ENCODE results near the gene OR7C2. TPM values are rescaled to one million over a fixed set of nuclear protein-coding genes. Genes with fewer than 3 reads are reported as not detected.

OR7C2 gene
- total RNA-seq, 4 donors from 2014 or later, result not detected

- WGBS, result 82% methylated on average over 5 of the region's 5 CpGs
- no peak for DNase-seq (ENCODE audit: low spot score in 2 of 2)
- no peak for TF ChIP-seq CTCF (IDR thresholded peaks at IDR 0.05)
- no peak for TF ChIP-seq POLR2AphosphoS5 (IDR thresholded peaks at IDR 0.05)
- no peak for TF ChIP-seq EP300 (IDR thresholded peaks at IDR 0.05)
- no peak for TF ChIP-seq POLR2A (IDR thresholded peaks at IDR 0.05)
- Histone ChIP-seq H3K4me3 (no peak overlapping the region), H3K9me3 (no peaks in the 10 kb centered on the region), H3K36me3 (no peaks in the 10 kb centered on the region), H3K27ac (no peak overlapping the region), H3K4me1 (peaks cover 9% of the 10 kb centered on the region), H3K27me3 (peaks cover 58% of the 10 kb centered on the region)
These were observed 35.8 kb downstream of the OR7C2 start for GRCh38 chr19:14977128-14977527.

- TF ChIP-seq EP300 (IDR thresholded peaks at IDR 0.05) (no peak), POLR2A (IDR thresholded peaks at IDR 0.05) (no peak), CTCF (IDR thresholded peaks at IDR 0.05) (no peak), POLR2AphosphoS5 (IDR thresholded peaks at IDR 0.05) (no peak)
- Histone ChIP-seq H3K4me3 (no peak overlapping the region), H3K27me3 (peaks cover 60% of the 10 kb centered on the region), H3K4me1 (peaks cover 9% of the 10 kb centered on the region), H3K27ac (no peak overlapping the region), H3K9me3 (no peaks in the 10 kb centered on the region), H3K36me3 (no peaks in the 10 kb centered on the region)
- no peak for DNase-seq (ENCODE audit: low spot score in 2 of 2)
- 57% methylated on average over 6 of the region's 6 CpGs for WGBS
These were observed 37.0 kb downstream of the OR7C2 start for GRCh38 chr19:14978161-14978776.

GRCh38 chr19:14979476-14980255 lies 38.4 kb downstream of the OR7C2 start, which contains the start of gene SLC1A6:
TSS of gene SLC1A6 (minus strand) at chr19:14979864. CDS start at chr19:14972910, 6,954 bp downstream.
- WGBS, result 3% methylated on average over 8 of the region's 84 CpGs

GRCh38 chr19:14985133-14985532 lies 43.8 kb downstream of the OR7C2 start:
- H3K36me3 ChIP-seq, result no peaks in the 10 kb centered on the region
- no peak overlapping the region for H3K4me3 ChIP-seq
- H3K9me3 ChIP-seq, result no peaks in the 10 kb centered on the region
- no peak overlapping the region for H3K27ac ChIP-seq
- no peaks in the 10 kb centered on the region for H3K4me1 ChIP-seq
- H3K27me3 ChIP-seq, result peaks cover 24% of the 10 kb centered on the region
- 61% methylated on average over 5 of the region's 5 CpGs for WGBS
- no peak for TF ChIP-seq CTCF (IDR thresholded peaks at IDR 0.05)
- no peak for TF ChIP-seq EP300 (IDR thresholded peaks at IDR 0.05)
- no peak for TF ChIP-seq POLR2AphosphoS5 (IDR thresholded peaks at IDR 0.05)
- TF ChIP-seq POLR2A (IDR thresholded peaks at IDR 0.05), result no peak
- DNase-seq (ENCODE audit: low spot score in 2 of 2), result no peak

More at GRCh38 chr19:14979476-14980255, 38.4 kb downstream of the OR7C2 start, which contains the start of gene SLC1A6:
- peaks cover 9% of the 10 kb centered on the region for H3K4me1 ChIP-seq
- no peak within 1 kb of the TSS for H3K27ac ChIP-seq
- no peak for DNase-seq (ENCODE audit: low spot score in 2 of 2)
- no peak for TF ChIP-seq EP300 (IDR thresholded peaks at IDR 0.05)
- TF ChIP-seq POLR2AphosphoS5 (IDR thresholded peaks at IDR 0.05), result no peak
- TF ChIP-seq CTCF (IDR thresholded peaks at IDR 0.05), result no peak
- TF ChIP-seq POLR2A (IDR thresholded peaks at IDR 0.05), result no peak
- peaks cover 60% of the 10 kb centered on the region for H3K27me3 ChIP-seq
- H3K36me3 ChIP-seq, result no peaks in the 10 kb centered on the region
- no peaks in the 10 kb centered on the region for H3K9me3 ChIP-seq
- H3K4me3 ChIP-seq, result peak within 1 kb of the TSS; percentile 55

Other genes with a start within 250 kb of the OR7C2 start
- gene ADGRE2, start 162.9 kb upstream of the OR7C2 start, total RNA-seq, result 10 to 100 TPM in 3 of 4 donors, 1 to 10 TPM in 1; 8.1 to 14.3 (median 12.9) TPM
- gene OR7A5, start 106.3 kb upstream of the OR7C2 start, total RNA-seq, result 1 to 10 TPM in 3 of 4 donors, under 1 TPM in 1; 0.91 to 3.7 (median 2.7) TPM
- gene OR7C1, start 106.3 kb upstream of the OR7C2 start, total RNA-seq, result 10 to 100 TPM in 1 of 4 donors, 1 to 10 TPM in 3; 4.4 to 11.2 (median 5.1) TPM
- not detected for gene OR7A10, start 92.6 kb upstream of the OR7C2 start, total RNA-seq
- not detected for gene OR7A17, start 55.4 kb upstream of the OR7C2 start, total RNA-seq
- 10 to 100 TPM in 1 of 4 donors, 1 to 10 TPM in 3; 2.8 to 24.5 (median 9.8) TPM for gene SLC1A6, start 38.4 kb downstream of the OR7C2 start, total RNA-seq
- gene CASP14, start 108.0 kb downstream of the OR7C2 start, total RNA-seq, result 100 to 1,000 TPM; 123 to 363 (median 254) TPM
- not detected for gene OR1I1, start 140.7 kb downstream of the OR7C2 start, total RNA-seq
- 10 to 100 TPM in 1 of 4 donors, 1 to 10 TPM in 3; 3.8 to 17.8 (median 6.8) TPM for gene SYDE1, start 165.9 kb downstream of the OR7C2 start, total RNA-seq

All from suprapubic skin (tissue), 4 donors.